Adrenal gland (tissue), 12 donors: ENCODE results near the gene ZNF836. TPM values are rescaled to one million over a fixed set of nuclear protein-coding genes. Genes with fewer than 3 reads are reported as not detected.
"Not testable (repeated sequence)": the region's sequence is repeated elsewhere in the genome, so short reads cannot be mapped to it uniquely, and the experiment has no call there.

Experiments used
- DNase-seq, 7 donors: peaks; one replicate each; pipeline ENCODE4 v3.0.0-alpha.2; 2019 to 2020
- H3K27ac ChIP-seq, 5 donors: fragments of 200-600 bp; sonication (generic) in 4 of 5; 1 replicate in 3 of 5; 2 replicates in 2 of 5; pipeline versions ENCODE4 v1.5.1 to v1.8.0; 2016 to 2020; ENCODE audit warnings: mild to moderate bottlenecking in 1 of 5
- H3K27me3 ChIP-seq: fragments of 200-600 bp; 2 replicates; pipeline ENCODE4 v1.8.0; 2021
- H3K36me3 ChIP-seq, 2 donors: fragments of 200-600 bp; replicated peaks in 1 of 2; 1 replicate in 1 of 2; 2 replicates in 1 of 2; pipeline versions ENCODE4 v1.5.1 to v1.8.0; 2018 to 2022
- H3K4me1 ChIP-seq, 2 donors: fragments of 200-600 bp; replicated peaks in 1 of 2; 1 replicate in 1 of 2; 2 replicates in 1 of 2; pipeline versions ENCODE4 v1.5.1 to v1.8.0; 2018 to 2021
- H3K4me3 ChIP-seq, 4 donors: fragments of 200-600 bp; sonication (generic) in 3 of 4; one replicate each; pipeline ENCODE4 v1.5.1; 2016 to 2018
- H3K9me3 ChIP-seq, 3 donors: fragments of 200-600 bp; sonication (generic) in 1 of 3; replicated peaks in 1 of 3; 1 replicate in 2 of 3; 2 replicates in 1 of 3; pipeline versions ENCODE4 v1.5.1 to v1.8.0; 2016 to 2021
- POLR2A ChIP-seq, 2 donors: fragments of 450-650 bp; IDR thresholded peaks; one replicate each; pipeline ENCODE4 v1.6.1; 2017; ENCODE audit warnings: antibody characterized with exemption in 2 of 2, mild to moderate bottlenecking in 2 of 2, moderate library complexity in 1 of 2
- WGBS, 4 donors: extraction: QIAGEN DNeasy Blood & Tissue Kit in 2 of 4; methylation state at CpG; one replicate each; pipeline versions ENCODE4 v1.1.5 to v1.1.7; 2013 to 2017; 5-methylcytosine and 5-hydroxymethylcytosine counted together
- intact Hi-C, 2 donors: fragments of 100-400 bp; cut with DNase I; formaldehyde crosslinking; loops; one replicate each; pipeline versions ENCODE4 v1.14.1 to v1.15.0; 2022 to 2023
- polyA plus RNA-seq, 3 donors: library from polyadenylated mRNA; stranded (reverse); fragments of 200-250 nt in 2 of 3; fragments of 350-450 nt in 1 of 3; fragmentation: Illumina TruSeq in 1 of 3; extraction: RNeasy Lipid Tissue Mini Kit (QIAGEN cat#74804) in 1 of 3; gene quantifications; one replicate each; pipeline ENCODE4 v1.2.3, GENCODE V29; 2013 to 2014
- total RNA-seq, 9 donors: library from RNA; depleted of rRNA in 4 of 9; stranded (reverse); fragments of >200 nt in 4 of 9; fragments of 120-200 nt in 1 of 9; fragmentation: NEBNext Ultra II Directional in 1 of 9; extraction: Animal tissue kit (Norgen Biotek cat#: 25700) in 1 of 9; gene quantifications; one replicate each; pipeline versions ENCODE4 v1.1.0 to v1.2.4, GENCODE V29; 2013 to 2023
- TF ChIP-seq, protein P1 (sequence below), 6 experiments: fragments of 450-650 bp in 4 of 6; fragments of 200-600 bp in 2 of 6; sonication (generic) in 1 of 6; IDR thresholded peaks; 1 replicate in 5 of 6; 2 replicates in 1 of 6; pipeline versions ENCODE4 v1.5.1 to v1.8.0; 2016 to 2021; ENCODE audit warnings: antibody characterized with exemption in 6 of 6, mild to moderate bottlenecking in 2 of 6, moderate library complexity in 1 of 6
- donor health status: healthy with polysubstance abuse.
- donor health status: Bipolar disorder and iron deficiency.
- donor health status: DM: yes; HTN: yes; CAD: no.
- donor health status: DM: no; HTN: no; CAD: no.
- donor health status: DM: no; HTN: no; CAD: no.
- donor health status: DM: yes; HTN: yes; CAD: no.

The ZNF836 gene
- total and polyA plus RNA-seq, 12 donors: 7.4 to 180 (median 29.2) TPM

DNA sequence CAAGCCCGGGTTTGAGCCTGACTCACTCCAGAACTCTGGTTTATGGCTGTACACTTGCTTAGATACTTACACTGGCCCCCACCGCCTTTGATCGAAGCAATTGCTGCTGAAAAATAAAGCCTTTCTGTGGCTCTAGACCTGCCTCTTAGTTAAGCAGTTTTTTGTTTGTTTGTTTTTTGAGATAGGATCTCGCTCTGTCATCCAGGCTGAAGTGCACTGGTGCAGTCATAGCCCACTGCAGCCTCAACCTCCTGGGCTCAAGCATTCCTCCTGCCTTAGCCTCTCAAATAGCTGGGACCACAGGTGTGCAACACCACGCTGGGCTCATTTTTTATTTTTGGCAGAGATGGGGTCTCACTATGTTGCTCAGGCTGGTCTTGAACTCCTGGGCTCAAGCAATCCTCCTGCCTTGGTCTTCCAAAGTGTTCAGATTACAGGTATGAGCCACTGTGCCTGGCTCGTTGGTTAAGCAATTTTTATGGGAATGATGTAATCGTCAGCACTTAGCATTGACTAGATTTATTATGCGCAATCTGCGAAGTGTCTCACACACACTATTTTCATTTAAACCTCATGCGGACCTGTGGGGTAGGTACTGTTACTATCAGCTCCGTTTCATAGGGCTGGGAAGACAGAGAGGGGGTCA, 40.6 kb upstream of the ZNF836 start:
- H3K27me3 ChIP-seq: no peaks in the 10 kb centered on the region
- intact Hi-C loops: no loop called here
- peak in 1 of 7 donors; percentile 9 for DNase-seq
- 85 to 89% (median 87%) methylated on average over 10 to 11 of the region's 11 CpGs for WGBS, 4 donors
- H3K4me1 ChIP-seq: peaks cover 0 to 9% of the 10 kb centered on the region in 2 donors
- H3K9me3 ChIP-seq: no peaks in the 10 kb centered on the region
- TF ChIP-seq POLR2A (IDR thresholded peaks at IDR 0.05): no peak
- TF ChIP-seq, protein P1, sequence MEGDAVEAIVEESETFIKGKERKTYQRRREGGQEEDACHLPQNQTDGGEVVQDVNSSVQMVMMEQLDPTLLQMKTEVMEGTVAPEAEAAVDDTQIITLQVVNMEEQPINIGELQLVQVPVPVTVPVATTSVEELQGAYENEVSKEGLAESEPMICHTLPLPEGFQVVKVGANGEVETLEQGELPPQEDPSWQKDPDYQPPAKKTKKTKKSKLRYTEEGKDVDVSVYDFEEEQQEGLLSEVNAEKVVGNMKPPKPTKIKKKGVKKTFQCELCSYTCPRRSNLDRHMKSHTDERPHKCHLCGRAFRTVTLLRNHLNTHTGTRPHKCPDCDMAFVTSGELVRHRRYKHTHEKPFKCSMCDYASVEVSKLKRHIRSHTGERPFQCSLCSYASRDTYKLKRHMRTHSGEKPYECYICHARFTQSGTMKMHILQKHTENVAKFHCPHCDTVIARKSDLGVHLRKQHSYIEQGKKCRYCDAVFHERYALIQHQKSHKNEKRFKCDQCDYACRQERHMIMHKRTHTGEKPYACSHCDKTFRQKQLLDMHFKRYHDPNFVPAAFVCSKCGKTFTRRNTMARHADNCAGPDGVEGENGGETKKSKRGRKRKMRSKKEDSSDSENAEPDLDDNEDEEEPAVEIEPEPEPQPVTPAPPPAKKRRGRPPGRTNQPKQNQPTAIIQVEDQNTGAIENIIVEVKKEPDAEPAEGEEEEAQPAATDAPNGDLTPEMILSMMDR (IDR thresholded peaks at IDR 0.05): no peak
- H3K36me3 ChIP-seq: peaks cover 0 to 100% of the 10 kb centered on the region in 2 donors
- H3K4me3 ChIP-seq: no peak overlapping the region
- peak overlapping the region in 1 of 5 donors; percentile 26 for H3K27ac ChIP-seq

DNA sequence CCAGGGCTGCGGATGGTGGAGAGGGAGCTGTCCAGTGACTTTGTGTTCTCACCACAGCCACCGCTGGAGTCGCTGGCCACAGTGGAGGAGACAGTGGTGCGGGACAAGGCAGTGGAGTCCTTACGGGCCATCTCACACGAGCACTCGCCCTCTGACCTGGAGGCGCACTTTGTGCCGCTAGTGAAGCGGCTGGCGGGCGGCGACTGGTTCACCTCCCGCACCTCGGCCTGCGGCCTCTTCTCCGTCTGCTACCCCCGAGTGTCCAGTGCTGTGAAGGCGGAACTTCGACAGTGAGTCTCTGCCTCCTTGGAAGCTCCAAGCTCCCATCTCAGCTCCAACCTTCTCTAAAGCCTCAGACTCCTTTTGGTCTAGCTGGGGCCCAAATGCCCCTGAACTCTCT, 39.8 kb upstream of the ZNF836 start:
- H3K36me3 ChIP-seq: peaks cover 0 to 100% of the 10 kb centered on the region in 2 donors
- 91 to 94% (median 92%) methylated on average over 19 to 20 of the region's 20 CpGs for WGBS, 4 donors
- TF ChIP-seq, protein P1 (IDR thresholded peaks at IDR 0.05): no peak
- no peak for TF ChIP-seq POLR2A (IDR thresholded peaks at IDR 0.05)

DNA sequence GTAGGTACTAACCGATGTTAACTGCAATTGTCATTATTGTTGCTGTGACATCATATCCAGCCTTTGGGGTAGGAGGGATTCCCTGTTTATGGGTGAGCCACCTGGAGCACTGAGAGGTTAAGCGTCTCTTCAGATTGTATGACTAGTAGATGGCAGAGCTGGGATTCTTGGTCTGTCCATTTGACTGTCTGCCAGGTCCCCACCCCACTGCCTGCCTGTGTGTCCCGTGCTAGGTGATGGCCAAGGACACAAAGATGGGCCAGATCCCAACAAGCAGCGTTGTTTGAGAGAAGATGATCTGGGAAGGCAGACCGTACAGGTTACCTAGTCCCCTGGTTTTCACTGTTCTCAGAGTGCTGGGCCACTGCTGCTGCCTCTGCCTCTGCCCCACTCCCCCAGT, 35.1 kb upstream of the ZNF836 start:
- H3K4me3 ChIP-seq: no peak overlapping the region
- H3K27me3 ChIP-seq: no peaks in the 10 kb centered on the region
- intact Hi-C loops: no loop called here
- H3K4me1 ChIP-seq: peaks cover 8 to 51% of the 10 kb centered on the region in 2 donors
- TF ChIP-seq, protein P1 (IDR thresholded peaks at IDR 0.05): no peak
- peak in 1 of 2 donors; percentile 35 for TF ChIP-seq POLR2A (IDR thresholded peaks at IDR 0.05)
- WGBS, 4 donors: 36 to 79% (median 57%) methylated on average over 2 to 5 of the region's 5 CpGs
- no peaks in the 10 kb centered on the region for H3K9me3 ChIP-seq
- peak overlapping the region in 4 of 5 donors; percentile 34 to 99 (median 60) for H3K27ac ChIP-seq
- DNase-seq: peak; percentile 73 to 95 (median 89)
- peaks cover 0 to 98% of the 10 kb centered on the region in 2 donors for H3K36me3 ChIP-seq

More for the DNA sequence above, 39.8 kb upstream of the ZNF836 start:
- peak in 1 of 7 donors; percentile 14 for DNase-seq
- intact Hi-C loops: no loop called here
- Histone ChIP-seq H3K4me3 (no peak overlapping the region), H3K27me3 (no peaks in the 10 kb centered on the region), H3K4me1 (peaks cover 6 to 16% of the 10 kb centered on the region in 2 donors), H3K9me3 (no peaks in the 10 kb centered on the region), H3K27ac (peak overlapping the region in 1 of 5 donors; percentile 5)

DNA sequence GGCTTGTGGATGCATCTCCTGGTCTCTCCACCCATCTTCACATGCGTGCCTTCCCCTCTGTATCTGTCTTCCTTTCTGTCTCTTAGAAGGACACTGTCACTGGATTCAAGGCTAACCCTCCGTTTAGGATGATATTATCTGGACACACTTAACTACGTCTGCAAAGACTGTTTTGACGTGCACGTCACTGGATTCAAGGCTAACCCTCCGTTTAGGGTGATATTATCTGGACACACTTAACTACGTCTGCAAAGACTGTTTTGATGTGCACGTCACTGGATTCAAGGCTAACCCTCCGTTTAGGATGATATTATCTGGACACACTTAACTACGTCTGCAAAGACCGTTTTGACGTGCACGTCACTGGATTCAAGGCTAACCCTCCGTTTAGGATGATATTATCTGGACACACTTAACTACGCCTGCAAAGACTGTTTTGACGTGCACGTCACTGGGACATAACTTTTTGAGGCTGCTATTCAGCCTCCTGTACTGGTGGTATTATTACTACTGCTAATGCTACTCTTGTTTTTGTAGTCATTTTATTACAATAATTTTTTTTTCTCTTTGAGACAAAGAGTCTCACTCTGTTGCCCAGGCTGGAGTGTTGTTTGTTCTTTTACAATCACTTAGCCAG, 29.5 kb upstream of the ZNF836 start:
- intact Hi-C loops: not testable (repeated sequence)
- peaks cover 0 to 59% of the 10 kb centered on the region in 2 donors for H3K36me3 ChIP-seq
- peak; percentile 61 to 91 (median 76) for DNase-seq

More for the DNA sequence above, 29.5 kb upstream of the ZNF836 start:
- Histone ChIP-seq H3K4me1 (peaks cover 29 to 84% of the 10 kb centered on the region in 2 donors), H3K27ac (peak overlapping the region; percentile 70 to 99 (median 85))
- 39 to 60% (median 51%) methylated on average over 17 of the region's 17 CpGs for WGBS, 4 donors
- not testable (repeated sequence) for H3K4me3 ChIP-seq, H3K9me3 ChIP-seq, H3K27me3 ChIP-seq
- TF ChIP-seq POLR2A (IDR thresholded peaks at IDR 0.05): peak in 1 of 2 donors; percentile 29
